ENCODE results near the gene PIP5K1B. TPM values are rescaled to one million over a fixed set of nuclear protein-coding genes. Genes with fewer than 3 reads are reported as not detected.

Gene PIP5K1B
- total and polyA plus RNA-seq, 2 of the 13 experiments (the other 11 are each of a cell fraction or from before 2014, with no cell fraction given): 15.8 to 17.5 TPM

GRCh38 chr9:68730570-68731235 lies 25.7 kb downstream of the PIP5K1B start (continued):
- TF ChIP-seq, protein P1, sequence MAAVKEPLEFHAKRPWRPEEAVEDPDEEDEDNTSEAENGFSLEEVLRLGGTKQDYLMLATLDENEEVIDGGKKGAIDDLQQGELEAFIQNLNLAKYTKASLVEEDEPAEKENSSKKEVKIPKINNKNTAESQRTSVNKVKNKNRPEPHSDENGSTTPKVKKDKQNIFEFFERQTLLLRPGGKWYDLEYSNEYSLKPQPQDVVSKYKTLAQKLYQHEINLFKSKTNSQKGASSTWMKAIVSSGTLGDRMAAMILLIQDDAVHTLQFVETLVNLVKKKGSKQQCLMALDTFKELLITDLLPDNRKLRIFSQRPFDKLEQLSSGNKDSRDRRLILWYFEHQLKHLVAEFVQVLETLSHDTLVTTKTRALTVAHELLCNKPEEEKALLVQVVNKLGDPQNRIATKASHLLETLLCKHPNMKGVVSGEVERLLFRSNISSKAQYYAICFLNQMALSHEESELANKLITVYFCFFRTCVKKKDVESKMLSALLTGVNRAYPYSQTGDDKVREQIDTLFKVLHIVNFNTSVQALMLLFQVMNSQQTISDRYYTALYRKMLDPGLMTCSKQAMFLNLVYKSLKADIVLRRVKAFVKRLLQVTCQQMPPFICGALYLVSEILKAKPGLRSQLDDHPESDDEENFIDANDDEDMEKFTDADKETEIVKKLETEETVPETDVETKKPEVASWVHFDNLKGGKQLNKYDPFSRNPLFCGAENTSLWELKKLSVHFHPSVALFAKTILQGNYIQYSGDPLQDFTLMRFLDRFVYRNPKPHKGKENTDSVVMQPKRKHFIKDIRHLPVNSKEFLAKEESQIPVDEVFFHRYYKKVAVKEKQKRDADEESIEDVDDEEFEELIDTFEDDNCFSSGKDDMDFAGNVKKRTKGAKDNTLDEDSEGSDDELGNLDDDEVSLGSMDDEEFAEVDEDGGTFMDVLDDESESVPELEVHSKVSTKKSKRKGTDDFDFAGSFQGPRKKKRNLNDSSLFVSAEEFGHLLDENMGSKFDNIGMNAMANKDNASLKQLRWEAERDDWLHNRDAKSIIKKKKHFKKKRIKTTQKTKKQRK (IDR thresholded peaks at IDR 0.05; ENCODE audit: low read length): no peak

GRCh38 chr9:68731857-68732256 lies 26.8 kb downstream of the PIP5K1B start:
- intact Hi-C loops (cut with micrococcal nuclease; ENCODE audit: unreplicated experiment) (no loop called here), in situ Hi-C loops (cut with HindIII; ENCODE audit: extremely low pct_ligation_motif_present, low pct_unique_long_range_greater_than_20kb) (no loop called here)
- peak overlapping the region; percentile 70 for H3K4me2 ChIP-seq (ENCODE audit: low read depth, low read length)
- H3K4me3 ChIP-seq (replicated peaks in 1 of 3; ENCODE audit: insufficient read depth in 1 of 3, low read depth in 2 of 3, low read length in 3 of 3): peak overlapping the region; percentile 17 to 45 (median 27); a peak in 4 of 6 replicates
- ATAC-seq: peak; percentile 26
- H3K36me3 ChIP-seq (replicated peaks in 1 of 2; ENCODE audit: control insufficient read depth in 1 of 2, insufficient read depth in 2 of 2, low read length in 2 of 2): no peaks in the 10 kb centered on the region; a peak in 1 of 5 replicates
- H3K27ac ChIP-seq (ENCODE audit: extremely low read length, insufficient read depth, low read length): peak overlapping the region; percentile 70
- H3K27me3 ChIP-seq (ENCODE audit: control insufficient read depth in 1 of 2, insufficient read depth in 2 of 2, low read length in 2 of 2): no peaks in the 10 kb centered on the region
- peaks cover 65% of the 10 kb centered on the region for H3K79me2 ChIP-seq (ENCODE audit: insufficient read depth, low read length)
- peak overlapping the region; percentile 38 for H3K9ac ChIP-seq (ENCODE audit: insufficient read depth, low read depth, low read length)
- FAIRE-seq: no peak
- no peaks in the 10 kb centered on the region for H4K20me1 ChIP-seq (ENCODE audit: insufficient read depth, low read length)
- no peak overlapping the region for H2AFZ ChIP-seq (ENCODE audit: low read length)
- POLR2A ChIA-PET: interaction anchor here (0.8 to 3.0 kb wide), 5 partner anchors 8 to 48 kb away, joined by 4 to 33 read pairs (median 11); partner anchors contain the start of gene PIP5K1B
- H3K4me1 ChIP-seq (ENCODE audit: insufficient read depth, low read length): peaks cover 77% of the 10 kb centered on the region
- 15% methylated on average over 4 of the region's 5 CpGs for WGBS (ENCODE audit: low lambda C conversion rate)
- CTCF ChIA-PET (ENCODE audit: low intra/inter-chr PET ratio, low total read pairs): no interaction called here
- BruUV-seq (replicated peaks): no TSS peak
- no peak for DNase-seq (ENCODE audit: low spot score)
- no peaks in the 10 kb centered on the region for H3K9me3 ChIP-seq (ENCODE audit: low read length)
- no peak for TF ChIP-seq KDM5B (CRISPR knock-in tag; IDR thresholded peaks at IDR 0.05; ENCODE audit: borderline replicate concordance)
- no peak for TF ChIP-seq KLF11 (CRISPR knock-in tag; IDR thresholded peaks at IDR 0.05)
- TF ChIP-seq KDM1A (CRISPR knock-in tag; IDR thresholded peaks at IDR 0.05): no peak
- no peak for TF ChIP-seq ZNF615 (CRISPR knock-in tag; IDR thresholded peaks at IDR 0.05; ENCODE audit: borderline replicate concordance)
- no peak for TF ChIP-seq ZNF629 (CRISPR knock-in tag; conservative IDR thresholded peaks at IDR 0.05)
- TF ChIP-seq ZNF549 (CRISPR knock-in tag; IDR thresholded peaks at IDR 0.05): no peak
- TF ChIP-seq ZNF749 (CRISPR knock-in tag; IDR thresholded peaks at IDR 0.05; ENCODE audit: borderline replicate concordance): no peak
- TF ChIP-seq HMG20A (CRISPR knock-in tag; IDR thresholded peaks at IDR 0.05; ENCODE audit: borderline replicate concordance): no peak
- TF ChIP-seq, protein P2, sequence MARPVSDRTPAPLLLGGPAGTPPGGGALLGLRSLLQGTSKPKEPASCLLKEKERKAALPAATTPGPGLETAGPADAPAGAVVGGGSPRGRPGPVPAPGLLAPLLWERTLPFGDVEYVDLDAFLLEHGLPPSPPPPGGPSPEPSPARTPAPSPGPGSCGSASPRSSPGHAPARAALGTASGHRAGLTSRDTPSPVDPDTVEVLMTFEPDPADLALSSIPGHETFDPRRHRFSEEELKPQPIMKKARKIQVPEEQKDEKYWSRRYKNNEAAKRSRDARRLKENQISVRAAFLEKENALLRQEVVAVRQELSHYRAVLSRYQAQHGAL (CRISPR knock-in tag; IDR thresholded peaks at IDR 0.05; ENCODE audit: not compliant biosample characterization): no peak
- TF ChIP-seq, protein P3, sequence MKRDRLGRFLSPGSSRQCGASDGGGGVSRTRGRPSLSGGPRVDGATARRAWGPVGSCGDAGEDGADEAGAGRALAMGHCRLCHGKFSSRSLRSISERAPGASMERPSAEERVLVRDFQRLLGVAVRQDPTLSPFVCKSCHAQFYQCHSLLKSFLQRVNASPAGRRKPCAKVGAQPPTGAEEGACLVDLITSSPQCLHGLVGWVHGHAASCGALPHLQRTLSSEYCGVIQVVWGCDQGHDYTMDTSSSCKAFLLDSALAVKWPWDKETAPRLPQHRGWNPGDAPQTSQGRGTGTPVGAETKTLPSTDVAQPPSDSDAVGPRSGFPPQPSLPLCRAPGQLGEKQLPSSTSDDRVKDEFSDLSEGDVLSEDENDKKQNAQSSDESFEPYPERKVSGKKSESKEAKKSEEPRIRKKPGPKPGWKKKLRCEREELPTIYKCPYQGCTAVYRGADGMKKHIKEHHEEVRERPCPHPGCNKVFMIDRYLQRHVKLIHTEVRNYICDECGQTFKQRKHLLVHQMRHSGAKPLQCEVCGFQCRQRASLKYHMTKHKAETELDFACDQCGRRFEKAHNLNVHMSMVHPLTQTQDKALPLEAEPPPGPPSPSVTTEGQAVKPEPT (CRISPR knock-in tag; IDR thresholded peaks at IDR 0.05; ENCODE audit: low read depth): no peak
- TF ChIP-seq ATF7-NPFF (CRISPR knock-in tag; IDR thresholded peaks at IDR 0.05; ENCODE audit: low read depth): no peak
- TF ChIP-seq ZNF503 (CRISPR knock-in tag; IDR thresholded peaks at IDR 0.05): no peak
